ENCODE data around the gene SSPN. TPM values are rescaled to one million over a fixed set of nuclear protein-coding genes. Genes with fewer than 3 reads are reported as not detected.
"Not testable (repeated sequence)": the region's sequence is repeated elsewhere in the genome, so short reads cannot be mapped to it uniquely, and the experiment has no call there.

SSPN gene
- total RNA-seq, 2 experiments from 2014 or later = not detected

DNA sequence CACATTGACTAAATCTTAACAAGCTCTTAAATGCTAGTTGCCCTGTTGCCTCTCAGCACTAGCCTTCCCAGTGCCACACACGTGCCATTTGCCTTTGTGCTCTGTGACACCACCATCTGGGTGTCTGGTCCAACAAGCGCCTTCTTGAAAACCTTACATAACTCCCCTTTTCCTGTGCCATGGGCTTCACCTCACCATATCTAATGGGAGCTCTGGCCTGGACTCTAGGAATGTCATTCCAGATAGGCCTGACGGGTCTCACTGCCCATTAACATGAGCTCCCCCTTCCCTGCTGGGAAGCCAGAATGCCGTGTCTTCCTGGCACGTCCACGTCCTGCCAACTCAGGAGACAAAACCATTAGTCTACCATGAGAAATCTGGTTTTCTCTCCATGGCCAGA is 24.4 kb downstream of the SSPN start:
- intact Hi-C loops (cut with micrococcal nuclease) = no loop called here
- DNase-seq = no peak
- Mint-ChIP-seq H3K36me3 (no peaks in the 10 kb centered on the region), H3K27ac (no peak overlapping the region), H3K9me3 (no peaks in the 10 kb centered on the region), H3K4me3 (no peak overlapping the region), H3K4me1 (ENCODE audit: low read depth) (no peaks in the 10 kb centered on the region), H3K27me3 (peaks cover 9% of the 10 kb centered on the region)
- CTCF ChIA-PET = interaction anchor here (0.6 to 0.7 kb wide), 2 partner anchors 84 to 497 kb away, joined by 3 to 4 read pairs; no protein-coding TSS in a partner anchor
- POLR2A ChIA-PET = no interaction called here

DNA sequence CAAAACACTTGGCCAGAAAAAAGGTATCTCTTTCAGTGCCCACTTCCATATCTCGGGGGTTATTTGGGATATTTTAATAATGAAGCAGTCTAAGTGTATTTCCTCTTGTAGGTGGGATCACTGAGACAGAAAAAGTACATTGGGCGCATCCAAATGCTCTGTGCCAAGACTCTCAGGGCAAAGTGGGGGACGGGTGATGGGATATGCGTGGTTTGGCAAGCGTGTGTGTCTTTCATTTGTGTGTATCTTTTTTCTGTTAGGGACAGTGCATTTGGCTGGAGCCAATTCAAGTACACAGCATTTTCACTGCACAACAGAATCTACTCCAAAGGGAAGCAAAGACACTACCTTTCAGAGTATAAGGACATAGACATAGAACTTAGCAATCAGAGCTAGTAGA is 29.3 kb downstream of the SSPN start:
- ChIA-PET POLR2A (interaction anchor here (0.6 kb wide), 1 partner anchor 164 kb away, joined by 3 read pairs; no protein-coding TSS in a partner anchor), CTCF (no interaction called here)
- H3K4me1 Mint-ChIP-seq (ENCODE audit: low read depth) = peaks cover 2% of the 10 kb centered on the region
- H3K36me3 Mint-ChIP-seq = no peaks in the 10 kb centered on the region
- H3K27me3 Mint-ChIP-seq = peaks cover 34% of the 10 kb centered on the region
- H3K4me3 Mint-ChIP-seq = no peak overlapping the region
- H3K27ac Mint-ChIP-seq = no peak overlapping the region
- no peaks in the 10 kb centered on the region for H3K9me3 Mint-ChIP-seq
- intact Hi-C loops (cut with micrococcal nuclease) = no loop called here
- no peak for DNase-seq

DNA sequence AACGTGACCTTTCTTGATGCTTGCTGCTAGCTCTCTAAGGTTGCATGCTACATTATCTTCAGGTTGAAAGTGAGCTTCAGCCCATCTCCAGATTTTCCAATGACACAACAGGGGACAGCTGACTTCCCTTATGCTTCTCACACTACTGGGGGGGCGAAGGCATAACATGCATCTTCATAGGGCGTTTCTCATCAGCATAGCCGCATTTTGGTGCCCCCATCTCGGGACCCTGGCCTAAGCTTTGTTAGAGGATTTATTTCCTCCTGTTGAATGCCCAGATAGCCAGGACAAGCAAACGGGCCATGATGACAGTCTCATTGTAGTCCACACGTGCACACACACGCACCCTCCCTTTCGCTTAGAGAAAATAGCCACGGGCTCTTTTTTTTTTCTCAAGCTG is 30.7 kb downstream of the SSPN start:
- peaks cover 2% of the 10 kb centered on the region for H3K4me1 Mint-ChIP-seq (ENCODE audit: low read depth)
- POLR2A ChIA-PET = no interaction called here
- peaks cover 31% of the 10 kb centered on the region for H3K27me3 Mint-ChIP-seq
- CTCF ChIA-PET = no interaction called here
- intact Hi-C loops (cut with micrococcal nuclease) = no loop called here
- no peak for DNase-seq
- H3K4me3 Mint-ChIP-seq = no peak overlapping the region
- no peak overlapping the region for H3K27ac Mint-ChIP-seq
- H3K9me3 Mint-ChIP-seq = no peaks in the 10 kb centered on the region
- no peaks in the 10 kb centered on the region for H3K36me3 Mint-ChIP-seq

DNA sequence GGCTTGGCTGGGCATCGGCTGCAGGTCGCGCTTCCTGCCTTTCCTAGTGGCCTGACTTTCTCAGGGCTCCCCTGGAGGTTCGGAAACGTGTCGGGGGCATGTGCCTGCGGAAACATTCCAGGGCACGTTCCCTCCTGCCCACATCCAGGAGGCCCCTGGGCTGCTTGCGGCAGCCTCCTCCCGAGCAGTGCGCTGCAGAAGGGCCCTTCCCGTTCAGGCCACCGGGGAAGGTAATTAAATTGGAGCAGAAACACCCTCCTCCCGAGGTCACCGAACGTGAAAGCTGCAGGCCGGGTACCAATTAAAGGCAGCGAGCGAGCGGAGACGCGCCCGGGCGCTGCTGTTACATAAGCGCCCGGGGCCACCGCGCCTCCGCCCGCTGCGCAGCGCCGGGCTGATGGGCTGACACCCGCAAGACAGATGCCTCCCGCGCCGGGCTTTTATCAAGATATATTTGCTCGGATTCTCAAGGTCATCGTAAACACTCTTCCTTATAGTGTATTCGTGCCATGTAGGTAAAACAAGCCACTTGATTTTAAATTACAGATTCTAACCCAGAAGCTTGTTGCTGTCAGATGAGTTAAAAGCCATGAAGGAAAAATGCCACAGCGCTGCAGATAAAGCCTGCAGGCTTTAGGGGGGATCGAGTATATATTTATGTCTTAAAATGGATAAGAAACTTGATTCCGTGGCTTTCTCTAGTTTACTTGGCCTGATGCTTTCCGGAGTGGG is 31.4 kb downstream of the SSPN start:
- peaks cover 2% of the 10 kb centered on the region for H3K4me1 Mint-ChIP-seq (ENCODE audit: low read depth)
- intact Hi-C loops (cut with micrococcal nuclease) = no loop called here
- peaks cover 31% of the 10 kb centered on the region for H3K27me3 Mint-ChIP-seq
- no peaks in the 10 kb centered on the region for H3K36me3 Mint-ChIP-seq
- POLR2A ChIA-PET = no interaction called here
- no peak for DNase-seq
- H3K9me3 Mint-ChIP-seq = no peaks in the 10 kb centered on the region
- CTCF ChIA-PET = no interaction called here
- no peak overlapping the region for H3K4me3 Mint-ChIP-seq
- no peak overlapping the region for H3K27ac Mint-ChIP-seq

DNA sequence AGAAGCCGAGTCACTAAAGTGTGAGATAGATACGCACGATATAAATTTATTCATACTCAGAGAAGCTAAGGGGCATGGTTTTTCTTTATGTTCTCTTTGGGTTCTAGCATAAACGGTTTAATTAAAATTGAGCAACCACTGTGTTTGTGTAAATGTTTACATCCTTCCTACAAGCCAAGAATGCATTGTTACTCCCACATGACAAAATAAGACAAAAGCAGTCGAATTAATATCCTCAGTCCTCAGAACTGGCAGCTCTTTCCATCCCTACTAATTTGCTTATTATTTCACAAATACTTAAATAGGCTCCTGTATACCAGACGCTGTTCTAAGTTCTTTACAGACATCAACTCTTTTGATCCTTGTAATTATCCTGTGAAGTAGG is 32.0 kb downstream of the SSPN start:
- Mint-ChIP-seq H3K36me3 (no peaks in the 10 kb centered on the region), H3K4me3 (no peak overlapping the region), H3K27ac (no peak overlapping the region), H3K4me1 (ENCODE audit: low read depth) (peaks cover 2% of the 10 kb centered on the region), H3K9me3 (no peaks in the 10 kb centered on the region), H3K27me3 (peaks cover 36% of the 10 kb centered on the region)
- intact Hi-C loops (cut with micrococcal nuclease) = no loop called here
- ChIA-PET CTCF (no interaction called here), POLR2A (no interaction called here)
- no peak for DNase-seq

DNA sequence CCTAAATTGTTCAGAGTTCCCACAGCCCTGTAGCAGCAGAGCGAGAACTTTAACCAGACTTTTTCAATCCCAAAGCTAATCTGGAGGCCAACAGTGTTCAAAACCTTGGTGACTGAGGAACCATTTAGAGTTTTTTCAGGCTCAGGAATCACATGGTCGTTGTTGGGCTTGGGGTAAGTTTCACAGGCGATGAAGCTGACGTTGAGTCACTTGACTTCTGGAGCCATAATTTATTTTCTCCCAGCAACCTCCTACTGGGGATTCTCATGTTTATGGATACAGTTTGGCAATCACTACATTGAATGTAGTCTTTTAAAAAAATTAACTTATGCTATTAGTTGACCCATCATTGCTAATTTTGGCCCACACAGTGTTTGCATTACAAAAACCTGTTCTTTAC is 34.5 kb downstream of the SSPN start:
- Mint-ChIP-seq H3K4me3 (no peak overlapping the region), H3K27me3 (peaks cover 30% of the 10 kb centered on the region), H3K36me3 (no peaks in the 10 kb centered on the region), H3K4me1 (ENCODE audit: low read depth) (peaks cover 2% of the 10 kb centered on the region), H3K27ac (no peak overlapping the region), H3K9me3 (no peaks in the 10 kb centered on the region)
- ChIA-PET CTCF (no interaction called here), POLR2A (no interaction called here)
- intact Hi-C loops (cut with micrococcal nuclease) = no loop called here
- no peak for DNase-seq

DNA sequence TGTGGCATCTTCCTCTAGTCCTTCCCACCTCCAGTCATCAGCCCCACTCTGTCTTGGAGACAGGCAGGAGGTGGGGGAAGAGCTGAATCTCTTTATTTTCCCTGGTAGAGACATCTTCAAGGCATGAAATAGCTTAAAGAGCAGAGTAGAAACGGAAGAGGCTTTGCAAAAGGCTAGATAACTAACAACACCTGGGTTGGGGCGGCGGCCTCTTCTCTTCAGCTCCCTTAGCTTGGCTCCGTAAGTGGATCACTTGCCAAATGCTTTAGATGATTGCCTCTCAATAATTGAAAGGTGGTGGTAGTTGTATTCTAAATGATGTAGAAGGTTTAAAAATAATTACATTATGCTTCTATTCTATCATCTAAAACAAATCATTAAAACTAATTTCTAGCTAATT is 36.1 kb downstream of the SSPN start:
- ChIA-PET CTCF (no interaction called here), POLR2A (no interaction called here)
- DNase-seq = no peak
- intact Hi-C loops (cut with micrococcal nuclease) = no loop called here
- H3K36me3 Mint-ChIP-seq = no peaks in the 10 kb centered on the region
- H3K27ac Mint-ChIP-seq = no peak overlapping the region
- H3K27me3 Mint-ChIP-seq = peaks cover 27% of the 10 kb centered on the region
- H3K4me1 Mint-ChIP-seq (ENCODE audit: low read depth) = peaks cover 2% of the 10 kb centered on the region
- no peak overlapping the region for H3K4me3 Mint-ChIP-seq
- H3K9me3 Mint-ChIP-seq = peaks cover 2% of the 10 kb centered on the region

DNA sequence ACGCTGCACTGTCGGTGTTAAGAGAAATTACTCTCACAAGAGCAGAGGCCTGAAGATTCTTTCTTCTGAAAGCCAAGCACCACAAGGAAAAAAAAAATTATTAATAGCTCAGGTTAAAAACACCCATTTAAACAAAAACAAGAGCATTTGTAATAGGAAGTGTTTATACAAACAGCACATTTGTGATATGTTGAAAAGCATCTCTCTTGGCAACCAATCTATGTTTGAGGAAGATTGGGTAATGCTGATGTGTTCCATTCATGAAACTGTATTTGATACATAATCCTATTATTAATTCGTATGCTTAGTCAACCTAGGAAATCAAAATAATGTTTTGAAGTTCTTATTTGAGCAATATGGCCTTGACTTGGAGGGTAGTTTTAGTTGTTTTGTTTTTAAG is 36.5 kb downstream of the SSPN start:
- Mint-ChIP-seq H3K4me1 (ENCODE audit: low read depth) (peaks cover 2% of the 10 kb centered on the region), H3K27ac (no peak overlapping the region), H3K36me3 (no peaks in the 10 kb centered on the region), H3K9me3 (peaks cover 2% of the 10 kb centered on the region), H3K4me3 (no peak overlapping the region), H3K27me3 (peaks cover 28% of the 10 kb centered on the region)
- CTCF ChIA-PET = no interaction called here
- POLR2A ChIA-PET = no interaction called here
- no peak for DNase-seq
- intact Hi-C loops (cut with micrococcal nuclease) = no loop called here

DNA sequence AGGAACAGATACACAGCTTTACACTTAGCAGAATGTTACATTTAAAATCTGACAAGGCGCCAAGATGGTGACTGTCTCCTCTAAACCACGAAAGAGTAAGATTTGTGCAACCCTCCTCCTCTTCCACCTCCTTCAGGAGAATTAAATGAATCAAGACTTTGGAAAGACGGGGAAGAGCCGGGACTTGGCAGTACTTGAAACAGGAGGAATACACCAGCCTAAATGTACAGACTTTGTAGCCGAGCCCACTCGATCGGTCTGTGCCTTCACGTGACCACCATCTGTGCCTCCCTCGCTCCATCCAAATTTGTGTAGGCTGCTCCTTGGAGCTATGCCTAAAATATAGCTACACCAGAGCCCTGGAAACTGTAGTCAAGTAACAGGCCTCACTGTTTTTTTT is 38.3 kb downstream of the SSPN start:
- no peaks in the 10 kb centered on the region for H3K36me3 Mint-ChIP-seq
- no peak overlapping the region for H3K27ac Mint-ChIP-seq
- no peak for DNase-seq
- ChIA-PET CTCF (no interaction called here), POLR2A (no interaction called here)
- H3K9me3 Mint-ChIP-seq = peaks cover 2% of the 10 kb centered on the region
- intact Hi-C loops (cut with micrococcal nuclease) = no loop called here
- no peaks in the 10 kb centered on the region for H3K4me1 Mint-ChIP-seq (ENCODE audit: low read depth)
- no peak overlapping the region for H3K4me3 Mint-ChIP-seq
- H3K27me3 Mint-ChIP-seq = peaks cover 18% of the 10 kb centered on the region

DNA sequence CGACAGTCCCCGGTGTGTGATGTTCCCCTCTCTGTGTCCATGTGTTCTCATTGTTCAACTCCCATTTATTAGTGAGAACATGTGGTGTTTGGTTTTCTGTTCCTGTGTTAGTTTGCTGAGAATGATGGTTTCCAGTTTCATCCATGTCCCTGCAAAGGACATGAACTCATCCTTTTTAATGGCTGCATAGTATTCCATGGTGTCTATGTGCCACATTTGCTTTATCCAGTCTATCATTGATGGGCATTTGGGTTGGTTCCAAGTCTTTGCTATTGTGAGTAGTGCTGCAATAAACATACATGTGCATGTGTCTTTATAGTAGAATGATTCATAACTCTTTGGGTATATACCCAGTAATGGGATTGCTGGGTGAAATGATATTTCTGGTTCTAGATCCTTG is 40.1 kb downstream of the SSPN start:
- CTCF ChIA-PET; POLR2A ChIA-PET; intact Hi-C loops (cut with micrococcal nuclease); H3K4me3 Mint-ChIP-seq; H3K9me3 Mint-ChIP-seq; DNase-seq; H3K27ac Mint-ChIP-seq; H3K4me1 Mint-ChIP-seq (ENCODE audit: low read depth); H3K36me3 Mint-ChIP-seq: not testable (repeated sequence)
- peaks cover 22% of the 10 kb centered on the region for H3K27me3 Mint-ChIP-seq

DNA sequence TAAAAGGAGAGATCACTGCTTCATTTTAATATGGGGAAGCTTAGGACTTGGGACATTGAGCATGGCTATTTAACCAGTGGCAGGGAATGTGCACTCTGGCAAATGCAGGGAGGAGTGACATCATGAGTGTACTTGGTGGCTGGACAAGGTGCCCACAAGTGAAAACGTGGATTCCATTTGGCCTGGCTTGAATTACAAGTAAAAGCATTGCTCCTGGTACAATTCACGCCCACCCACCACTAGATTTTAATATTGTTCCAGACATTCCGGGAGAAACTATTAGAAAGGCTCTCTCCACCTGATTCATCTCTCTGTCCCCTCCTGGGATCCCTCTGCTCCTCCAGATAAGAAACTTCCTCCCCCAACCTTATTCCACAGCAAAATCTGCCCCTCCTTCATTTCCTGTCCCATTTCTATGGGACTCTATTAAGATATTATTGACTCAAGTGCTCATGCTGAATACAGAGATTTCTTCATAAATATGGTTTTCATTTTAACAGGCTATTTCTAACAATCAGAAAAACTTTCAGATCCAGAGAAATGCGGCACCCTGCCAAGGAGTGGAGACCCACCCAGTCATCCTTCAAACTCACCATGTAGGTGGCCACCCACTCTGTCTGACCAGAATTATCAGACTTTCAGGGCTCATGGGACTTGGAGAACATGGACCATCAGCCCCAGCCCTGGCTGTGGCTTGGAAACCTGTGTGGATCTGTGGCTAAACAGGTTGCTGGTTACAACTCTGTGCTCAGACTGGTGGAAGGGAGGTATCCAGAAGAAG is 43.2 kb downstream of the SSPN start:
- Mint-ChIP-seq H3K27ac (no peak overlapping the region), H3K4me3 (no peak overlapping the region), H3K4me1 (ENCODE audit: low read depth) (no peaks in the 10 kb centered on the region), H3K9me3 (peaks cover 2% of the 10 kb centered on the region), H3K27me3 (peaks cover 18% of the 10 kb centered on the region), H3K36me3 (no peaks in the 10 kb centered on the region)
- ChIA-PET CTCF (no interaction called here), POLR2A (no interaction called here)
- intact Hi-C loops (cut with micrococcal nuclease) = no loop called here
- DNase-seq = no peak

DNA sequence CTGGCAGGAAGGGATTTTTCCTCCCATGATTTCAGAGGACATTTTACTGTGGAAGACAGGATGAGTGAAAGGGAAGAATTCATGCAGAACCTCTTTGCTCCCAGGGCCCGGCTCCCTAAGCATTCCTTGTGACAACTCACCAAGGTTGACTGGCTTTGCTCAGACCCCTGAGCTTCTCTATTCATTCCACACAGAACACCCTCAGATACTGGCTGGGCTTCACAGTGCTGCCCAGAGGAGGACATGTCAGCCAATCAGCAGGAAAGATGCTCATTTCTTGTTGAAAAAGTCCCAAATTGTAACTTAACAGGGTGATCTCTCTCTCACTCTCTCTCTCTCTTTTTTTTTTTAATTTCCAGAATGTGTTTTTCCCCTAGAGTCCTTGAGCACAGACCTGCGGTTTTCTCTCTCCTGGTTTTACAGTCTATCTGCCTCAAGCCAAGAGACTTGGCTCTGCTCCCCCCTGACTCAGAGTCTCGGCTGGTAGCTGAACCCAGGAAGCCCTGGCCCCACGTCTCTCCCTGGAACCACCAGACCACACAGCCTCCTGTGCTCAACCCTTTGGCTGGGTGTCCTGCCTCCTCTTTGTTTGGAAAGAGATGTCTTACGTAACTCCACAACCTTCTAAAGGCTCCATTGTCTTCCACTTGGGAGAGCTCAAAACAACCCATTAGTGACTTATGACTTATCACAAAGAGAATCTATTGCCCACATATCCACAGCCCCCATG is 43.9 kb downstream of the SSPN start:
- ChIA-PET POLR2A (no interaction called here), CTCF (no interaction called here)
- intact Hi-C loops (cut with micrococcal nuclease) = no loop called here
- Mint-ChIP-seq H3K36me3 (no peaks in the 10 kb centered on the region), H3K4me3 (no peak overlapping the region), H3K27me3 (peaks cover 18% of the 10 kb centered on the region), H3K9me3 (peaks cover 2% of the 10 kb centered on the region), H3K4me1 (ENCODE audit: low read depth) (no peaks in the 10 kb centered on the region), H3K27ac (no peak overlapping the region)
- no peak for DNase-seq
